GM12874 (cell line): ENCODE measurements around the gene LFNG.

Experiments
- TF ChIP-seq, protein P1 (sequence below): IDR thresholded peaks from 2 replicates; pipeline ENCODE4 v1.5.1; 2011; ENCODE audit warnings: low read depth, mild to moderate bottlenecking, control low read depth, low read length, moderate library complexity; ENCODE audit not compliant: insufficient read depth

Gene LFNG, protein sequence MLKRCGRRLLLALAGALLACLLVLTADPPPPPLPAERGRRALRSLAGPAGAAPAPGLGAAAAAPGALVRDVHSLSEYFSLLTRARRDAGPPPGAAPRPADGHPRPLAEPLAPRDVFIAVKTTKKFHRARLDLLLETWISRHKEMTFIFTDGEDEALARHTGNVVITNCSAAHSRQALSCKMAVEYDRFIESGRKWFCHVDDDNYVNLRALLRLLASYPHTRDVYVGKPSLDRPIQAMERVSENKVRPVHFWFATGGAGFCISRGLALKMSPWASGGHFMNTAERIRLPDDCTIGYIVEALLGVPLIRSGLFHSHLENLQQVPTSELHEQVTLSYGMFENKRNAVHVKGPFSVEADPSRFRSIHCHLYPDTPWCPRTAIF

DNA sequence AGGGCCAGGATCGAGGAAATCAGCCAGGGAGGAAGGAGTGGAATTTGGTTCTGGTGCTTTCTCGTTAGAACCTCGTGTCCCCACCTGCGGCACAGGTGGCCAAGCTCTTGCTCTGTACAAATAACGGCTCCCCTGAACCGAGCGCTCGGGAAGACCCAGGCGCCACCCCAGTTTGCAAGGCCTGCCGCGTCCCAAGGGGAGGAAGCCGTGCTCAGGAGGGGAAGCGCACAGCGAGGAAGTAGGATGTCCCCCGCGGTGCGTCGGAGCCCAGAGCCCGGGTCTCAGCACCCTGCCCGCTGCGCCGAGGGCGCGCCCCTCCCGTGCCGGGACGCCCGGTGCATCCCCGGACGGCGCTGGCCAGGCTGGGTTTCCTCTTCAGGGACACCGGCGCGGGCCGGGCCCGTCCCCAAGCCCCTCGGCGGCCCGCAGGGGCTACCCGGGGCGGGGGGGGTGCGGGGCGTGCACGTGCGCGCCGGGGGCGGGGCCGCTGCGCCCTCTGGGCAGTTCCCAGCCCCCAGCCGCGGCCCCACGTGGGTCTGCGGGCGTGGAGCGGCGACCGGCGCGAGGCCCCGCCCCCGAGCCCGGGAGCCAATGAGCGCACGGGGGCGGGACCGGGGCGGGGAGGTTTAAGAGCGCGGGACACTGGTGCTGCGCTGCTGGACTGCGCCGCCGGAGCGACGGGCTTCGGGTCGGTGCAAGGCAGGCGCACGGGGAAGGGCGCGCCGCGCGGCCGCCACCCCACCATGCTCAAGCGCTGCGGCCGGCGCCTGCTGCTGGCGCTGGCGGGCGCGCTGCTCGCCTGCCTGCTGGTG lies at the start of gene LFNG:
Gene LFNG, plus strand, starts transcription at position 656 of the 812 bp plus-strand sequence. Its CDS starts 88 bp downstream, at position 744.
- TF ChIP-seq, protein P1, sequence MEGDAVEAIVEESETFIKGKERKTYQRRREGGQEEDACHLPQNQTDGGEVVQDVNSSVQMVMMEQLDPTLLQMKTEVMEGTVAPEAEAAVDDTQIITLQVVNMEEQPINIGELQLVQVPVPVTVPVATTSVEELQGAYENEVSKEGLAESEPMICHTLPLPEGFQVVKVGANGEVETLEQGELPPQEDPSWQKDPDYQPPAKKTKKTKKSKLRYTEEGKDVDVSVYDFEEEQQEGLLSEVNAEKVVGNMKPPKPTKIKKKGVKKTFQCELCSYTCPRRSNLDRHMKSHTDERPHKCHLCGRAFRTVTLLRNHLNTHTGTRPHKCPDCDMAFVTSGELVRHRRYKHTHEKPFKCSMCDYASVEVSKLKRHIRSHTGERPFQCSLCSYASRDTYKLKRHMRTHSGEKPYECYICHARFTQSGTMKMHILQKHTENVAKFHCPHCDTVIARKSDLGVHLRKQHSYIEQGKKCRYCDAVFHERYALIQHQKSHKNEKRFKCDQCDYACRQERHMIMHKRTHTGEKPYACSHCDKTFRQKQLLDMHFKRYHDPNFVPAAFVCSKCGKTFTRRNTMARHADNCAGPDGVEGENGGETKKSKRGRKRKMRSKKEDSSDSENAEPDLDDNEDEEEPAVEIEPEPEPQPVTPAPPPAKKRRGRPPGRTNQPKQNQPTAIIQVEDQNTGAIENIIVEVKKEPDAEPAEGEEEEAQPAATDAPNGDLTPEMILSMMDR, result no peak

DNA sequence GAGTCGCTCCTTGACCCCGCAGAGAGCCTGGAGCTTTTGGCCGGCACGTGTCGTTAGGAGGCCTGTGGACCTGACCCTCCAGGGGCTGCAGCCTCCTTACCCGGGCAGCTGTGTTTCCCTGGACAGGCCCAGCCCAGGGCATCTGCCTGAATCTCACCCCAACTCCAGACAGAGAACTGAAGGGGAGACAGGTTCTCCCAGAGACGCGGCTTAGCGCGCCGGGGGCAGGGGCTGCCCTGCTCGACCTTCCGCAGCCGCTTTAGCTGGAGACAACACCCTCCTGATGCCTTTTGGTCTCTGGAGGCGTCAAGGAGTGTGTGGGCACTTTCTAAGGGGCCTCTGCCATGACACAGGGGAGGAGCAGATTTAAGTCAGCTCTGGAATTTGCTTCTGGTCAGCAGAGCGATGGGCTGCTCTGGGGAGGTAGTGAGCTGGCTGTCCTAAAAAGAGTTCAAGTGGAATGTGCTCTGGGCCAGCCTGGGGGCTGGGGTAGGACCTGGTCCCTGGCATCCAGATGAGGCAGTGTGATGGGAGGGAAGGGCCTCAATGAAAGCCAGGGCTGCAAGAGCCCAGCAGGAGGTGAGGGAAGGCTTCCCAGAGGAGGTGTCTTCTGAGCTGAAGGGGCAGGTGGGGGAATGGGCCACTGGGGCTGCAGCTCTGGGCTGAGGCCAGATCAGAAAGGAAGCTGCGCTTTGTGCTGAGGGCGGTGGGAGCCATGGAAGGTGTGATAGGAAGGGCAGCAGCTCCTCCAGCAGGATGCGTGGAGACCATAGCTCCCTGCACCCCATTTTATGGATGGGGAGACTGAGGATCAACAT lies 49.2 kb upstream of the LFNG start:
- TF ChIP-seq, protein P1, result no peak

DNA sequence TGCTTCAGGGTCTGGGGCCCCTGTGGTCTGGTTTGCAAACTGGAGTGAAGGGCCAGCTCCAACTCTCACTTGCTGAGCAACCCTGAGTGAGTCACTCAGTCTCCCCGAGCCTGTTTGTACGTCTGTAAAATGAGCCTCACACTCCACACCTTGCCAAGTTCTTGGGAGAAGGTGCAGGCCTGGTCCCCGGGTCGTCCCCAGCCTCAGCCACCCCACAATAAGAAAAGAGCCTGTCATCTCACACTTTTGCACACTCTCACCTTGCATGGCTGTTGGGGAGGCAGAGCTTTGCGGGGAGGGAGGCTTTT lies 48.6 kb upstream of the LFNG start:
- TF ChIP-seq, protein P1, result no peak

DNA sequence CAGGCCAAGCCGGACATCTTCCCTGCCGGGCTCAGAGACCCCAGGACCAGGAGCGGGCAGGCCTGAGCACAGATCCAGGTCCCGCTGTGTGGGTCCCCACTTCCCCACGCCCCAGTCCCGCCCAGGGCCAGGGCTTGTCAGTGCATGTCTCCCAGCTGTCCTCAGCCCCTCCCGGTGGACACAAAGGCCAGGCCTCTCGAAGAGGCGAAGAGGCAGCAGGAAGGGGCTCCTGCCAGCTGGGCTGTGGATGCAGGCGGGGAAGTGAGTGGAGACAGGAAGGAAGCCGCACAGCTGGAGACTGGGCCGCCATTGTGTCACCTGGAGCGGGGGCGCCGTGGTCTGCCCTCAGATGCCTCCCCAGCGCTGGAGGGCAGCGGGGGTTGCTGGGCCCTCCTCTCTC lies 48.2 kb upstream of the LFNG start:
- TF ChIP-seq, protein P1, result no peak

DNA sequence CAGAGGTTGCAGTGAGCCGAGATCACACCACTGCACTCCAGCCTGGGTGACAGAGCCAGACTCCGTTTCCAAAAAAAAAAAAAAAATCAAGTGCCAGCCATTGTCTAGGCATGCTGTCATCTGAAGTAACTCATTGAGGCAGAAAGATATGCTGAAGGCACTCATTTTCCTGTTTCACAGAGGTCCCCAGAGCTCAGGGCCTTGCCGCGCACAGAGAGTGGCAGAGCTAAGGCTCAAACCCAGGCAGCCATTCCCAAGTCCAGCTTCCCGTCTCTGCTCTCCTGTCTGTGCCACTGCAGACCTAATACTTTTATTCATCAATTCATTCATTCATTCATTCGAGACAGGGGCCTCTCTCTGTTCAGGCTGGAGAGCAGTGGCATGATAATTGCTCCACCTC lies 46.8 kb upstream of the LFNG start:
- TF ChIP-seq, protein P1, result no peak

DNA sequence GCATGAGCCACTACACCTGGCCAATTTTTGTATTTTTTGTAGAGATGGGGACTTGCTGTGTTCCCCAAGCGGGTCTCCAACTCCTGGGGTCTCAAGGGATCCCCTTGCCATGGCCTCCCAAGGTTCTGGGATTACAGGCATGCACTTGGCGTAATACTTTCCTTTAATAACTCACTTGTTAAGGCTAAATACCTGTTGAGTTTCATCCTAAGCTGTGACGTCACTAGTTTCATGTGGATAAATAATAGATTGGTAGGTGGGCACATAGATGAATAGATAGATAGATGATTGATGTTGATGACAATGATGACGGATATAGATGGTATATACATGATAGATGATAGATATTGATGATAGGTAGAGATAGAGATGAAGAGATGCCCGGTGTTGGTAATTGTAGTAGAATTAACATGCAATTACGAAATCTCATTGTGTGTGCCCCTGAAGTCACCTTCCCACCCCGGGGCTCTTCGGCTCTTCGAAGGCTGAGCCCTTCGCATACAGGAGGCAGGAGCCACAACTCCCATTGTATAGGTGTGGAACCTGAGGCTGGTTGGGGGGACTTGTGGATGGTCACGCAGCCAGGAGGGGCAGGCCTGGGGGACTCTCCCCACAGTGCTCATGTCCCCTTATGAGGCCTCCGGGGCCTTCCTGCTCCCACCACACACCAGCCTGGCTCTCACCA lies 45.9 kb upstream of the LFNG start:
- TF ChIP-seq, protein P1, result no peak

DNA sequence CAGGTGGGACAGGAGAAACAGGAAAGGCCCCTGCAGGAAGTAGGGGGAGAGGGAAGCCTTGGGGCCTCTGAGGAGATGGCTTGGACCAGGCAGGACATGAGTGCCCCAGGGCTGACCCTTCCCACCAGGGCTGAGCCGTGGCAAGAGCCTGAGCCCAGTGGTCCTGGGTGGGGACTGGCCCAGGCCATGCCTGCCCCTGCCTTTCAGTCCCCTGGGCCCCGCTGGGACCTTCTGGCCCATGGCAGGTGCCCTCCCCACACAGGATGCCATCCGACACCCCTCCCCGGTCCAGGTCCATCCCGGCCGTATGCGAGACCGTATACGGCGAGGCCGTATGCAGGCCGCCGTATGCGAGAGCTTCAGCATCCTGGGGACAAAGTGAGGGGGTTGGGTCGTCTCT lies 45.4 kb upstream of the LFNG start:
- TF ChIP-seq, protein P1, result no peak
